Hepatocyte (in vitro differentiated cells): ENCODE results near the gene SORBS2. TPM values are rescaled to one million over a fixed set of nuclear protein-coding genes. Genes with fewer than 3 reads are reported as not detected.

Source experiments
- DNase-seq: peaks from one replicate; pipeline ENCODE4 v3.0.0-alpha.2; 2016; ENCODE audit warnings: low spot score
- H2AFZ ChIP-seq: fragments of 200-600 bp; sonication (generic); 2 replicates; pipeline ENCODE4 v1.6.0; 2016; ENCODE audit warnings: antibody characterized with exemption, mild to moderate bottlenecking
- H3K27ac ChIP-seq: fragments of 200-600 bp; sonication (generic); 2 replicates; pipeline ENCODE4 v1.5.1; 2016; ENCODE audit warnings: mild to moderate bottlenecking
- H3K27me3 ChIP-seq: fragments of 200-600 bp; sonication (generic); 2 replicates; pipeline ENCODE4 v1.6.1; 2016
- H3K36me3 ChIP-seq: fragments of 200-600 bp; sonication (generic); replicated peaks from 2 replicates; pipeline ENCODE4 v1.5.1; 2016; ENCODE audit warnings: low read depth; ENCODE audit not compliant: insufficient read depth
- H3K4me1 ChIP-seq: fragments of 200-600 bp; sonication (generic); 2 replicates; pipeline ENCODE4 v1.5.1; 2016; ENCODE audit warnings: mild to moderate bottlenecking, moderate library complexity; ENCODE audit not compliant: insufficient read depth
- H3K4me2 ChIP-seq: fragments of 200-600 bp; sonication (generic); 2 replicates; pipeline ENCODE4 v1.6.0; 2016
- H3K4me3 ChIP-seq: fragments of 200-600 bp; sonication (generic); 2 replicates; pipeline ENCODE4 v1.5.1; 2016; ENCODE audit warnings: mild to moderate bottlenecking
- H3K79me2 ChIP-seq: fragments of 200-600 bp; sonication (generic); 2 replicates; pipeline ENCODE4 v1.6.0; 2017; ENCODE audit warnings: mild to moderate bottlenecking
- H3K9me2 ChIP-seq: fragments of 200-600 bp; sonication (generic); replicated peaks from 2 replicates; pipeline ENCODE4 v1.6.0; 2017; ENCODE audit warnings: mild to moderate bottlenecking; ENCODE audit not compliant: insufficient read depth
- H3K9me3 ChIP-seq: fragments of 200-600 bp; sonication (generic); 2 replicates; pipeline ENCODE4 v1.5.1; 2016; ENCODE audit warnings: low read depth, mild to moderate bottlenecking
- H4K20me1 ChIP-seq: fragments of 200-600 bp; sonication (generic); 2 replicates; pipeline ENCODE4 v1.6.0; 2016; ENCODE audit warnings: mild to moderate bottlenecking; ENCODE audit not compliant: insufficient read depth, poor library complexity, severe bottlenecking
- CTCF ChIP-seq: fragments of 200-600 bp; sonication (generic); IDR thresholded peaks from 2 replicates; pipeline ENCODE4 v1.5.1; 2016; ENCODE audit warnings: antibody characterized with exemption, mild to moderate bottlenecking; ENCODE audit not compliant: poor library complexity
- EZH2 ChIP-seq: fragments of 200-600 bp; sonication (generic); IDR thresholded peaks from 2 replicates; pipeline ENCODE4 v1.6.1; 2016; ENCODE audit warnings: antibody characterized with exemption, mild to moderate bottlenecking, borderline replicate concordance
- EZH2phosphoT487 ChIP-seq: fragments of 200-600 bp; sonication (generic); IDR thresholded peaks from one replicate; pipeline ENCODE4 v1.6.1; 2018; ENCODE audit warnings: antibody characterized with exemption, mild to moderate bottlenecking, low read depth, moderate library complexity; ENCODE audit not compliant: unreplicated experiment, severe bottlenecking
- WGBS: methylation state at CpG from one replicate; pipeline ENCODE4 v1.1.6; 2016; ENCODE audit warnings: low lambda C conversion rate; ENCODE audit errors: missing lambda C conversion rate; 5-methylcytosine and 5-hydroxymethylcytosine counted together
- polyA plus RNA-seq: library from polyadenylated mRNA; unstranded; fragments of >200 nt; fragmentation: Nextera tagmentation; extraction: Ambion mirVana; gene quantifications from 2 replicates; pipeline ENCODE4 v1.2.1, GENCODE V29; 2016
- total RNA-seq: library from RNA; depleted of rRNA; stranded (reverse); fragments of >200 nt; gene quantifications from 2 replicates; pipeline ENCODE4 v1.2.3, GENCODE V29; 2014

SORBS2 gene
- total and polyA plus RNA-seq, 2 experiments from 2014 or later = 43.4 to 52.1 TPM

- H3K4me1 ChIP-seq = peaks cover 5% of the 10 kb centered on the region
- H3K27ac ChIP-seq = no peak overlapping the region
Observed at GRCh38 chr4:185787926-185788679, 23.9 kb downstream of the SORBS2 start.

GRCh38 chr4:185786422-185786821, 25.6 kb downstream of the SORBS2 start:
- DNase-seq = no peak
- TF ChIP-seq CTCF (no peak), EZH2phosphoT487 (no peak), EZH2 (no peak)
- H3K27ac ChIP-seq = no peak overlapping the region
- no peaks in the 10 kb centered on the region for H3K36me3 ChIP-seq
- H2AFZ ChIP-seq = no peak overlapping the region
- H3K4me1 ChIP-seq = no peaks in the 10 kb centered on the region
- H3K27me3 ChIP-seq = no peaks in the 10 kb centered on the region
- H3K79me2 ChIP-seq = peaks cover 2% of the 10 kb centered on the region
- H3K9me2 ChIP-seq = no peaks in the 10 kb centered on the region
- no peaks in the 10 kb centered on the region for H4K20me1 ChIP-seq
- WGBS = 69% methylated on average over 6 of the region's 6 CpGs
- no peak overlapping the region for H3K4me3 ChIP-seq
- no peak overlapping the region for H3K4me2 ChIP-seq
- H3K9me3 ChIP-seq = no peaks in the 10 kb centered on the region

More at GRCh38 chr4:185787926-185788679, 23.9 kb downstream of the SORBS2 start:
- no peak overlapping the region for H3K4me3 ChIP-seq
- H3K4me2 ChIP-seq = no peak overlapping the region
- H3K9me2 ChIP-seq = no peaks in the 10 kb centered on the region
- H3K36me3 ChIP-seq = no peaks in the 10 kb centered on the region
- 92% methylated on average over 16 of the region's 16 CpGs for WGBS
- H2AFZ ChIP-seq = no peak overlapping the region
- TF ChIP-seq EZH2phosphoT487 (no peak), CTCF (no peak), EZH2 (no peak)
- peaks cover 2% of the 10 kb centered on the region for H3K79me2 ChIP-seq
- H3K27me3 ChIP-seq = no peaks in the 10 kb centered on the region
- no peak for DNase-seq
- no peaks in the 10 kb centered on the region for H4K20me1 ChIP-seq
- no peaks in the 10 kb centered on the region for H3K9me3 ChIP-seq

GRCh38 chr4:185783574-185783973, 28.4 kb downstream of the SORBS2 start:
- no peak overlapping the region for H3K4me2 ChIP-seq
- 85% methylated on average over 5 of the region's 5 CpGs for WGBS
- H4K20me1 ChIP-seq = no peaks in the 10 kb centered on the region
- H3K4me1 ChIP-seq = no peaks in the 10 kb centered on the region
- H3K27me3 ChIP-seq = no peaks in the 10 kb centered on the region
- H3K4me3 ChIP-seq = no peak overlapping the region
- no peaks in the 10 kb centered on the region for H3K79me2 ChIP-seq
- H3K9me3 ChIP-seq = no peaks in the 10 kb centered on the region
- H2AFZ ChIP-seq = no peak overlapping the region
- no peaks in the 10 kb centered on the region for H3K9me2 ChIP-seq
- H3K27ac ChIP-seq = peak overlapping the region; percentile 15
- DNase-seq = no peak
- TF ChIP-seq CTCF = no peak
- no peak for TF ChIP-seq EZH2
- no peak for TF ChIP-seq EZH2phosphoT487
- H3K36me3 ChIP-seq = no peaks in the 10 kb centered on the region
